ENCODE measurements around the gene TMSB15C. TPM values are rescaled to one million over a fixed set of nuclear protein-coding genes. Genes with fewer than 3 reads are reported as not detected.

TMSB15C gene
- 2.8 and 8.8 TPM in 2 replicates for total RNA-seq

GRCh38 chrX:104075778-104076445 is at the start of gene TMSB15C:
TSS of gene TMSB15C (minus strand) at chrX:104076236.

GRCh38 chrX:104112326-104112951 is 36.4 kb upstream of the TMSB15C start, which contains the start of gene ZCCHC18:
TSS of gene ZCCHC18 (plus strand) at chrX:104112523. CDS start at chrX:104114112, 1,589 bp downstream.

GRCh38 chrX:104039689-104040505 is 36.1 kb downstream of the TMSB15C start, which contains the start of gene H2BW2:
TSS of gene H2BW2 (plus strand) at chrX:104039956. CDS start at chrX:104039995, 39 bp downstream.

Other genes starting within 250 kb of the TMSB15C start
- 0.32 and 1.1 TPM in 2 replicates for gene RAB9B, start 244.0 kb downstream of the TMSB15C start, total RNA-seq
- 1.9 and 5.7 TPM in 2 replicates for gene TMSB15B, start 113.6 kb downstream of the TMSB15C start, total RNA-seq
- not detected in 2 replicates for gene H2BW1, start 62.5 kb downstream of the TMSB15C start, total RNA-seq
- not detected in 2 replicates for gene H2BW2, start 36.3 kb downstream of the TMSB15C start, total RNA-seq
- gene ZCCHC18, start 36.3 kb upstream of the TMSB15C start, total RNA-seq = 2.4 and 4.6 TPM in 2 replicates
- gene SLC25A53, start 80.8 kb upstream of the TMSB15C start, total RNA-seq = 5.2 and 15.2 TPM in 2 replicates
- 16.5 and 30.7 TPM in 2 replicates for gene FAM199X, start 90.2 kb upstream of the TMSB15C start, total RNA-seq
- not detected in 2 replicates for gene ESX1, start 178.7 kb upstream of the TMSB15C start, total RNA-seq